Measurements from ENCODE around the gene UNC5B.

- TF ChIP-seq POLR2A (IDR thresholded peaks at IDR 0.05) (no peak), CTCF (IDR thresholded peaks at IDR 0.05) (no peak)
Observed at GRCh38 chr10:71210542-71210871, 1.9 kb upstream of the UNC5B start.
